Measurements from ENCODE around the gene AKAP8.

DNA sequence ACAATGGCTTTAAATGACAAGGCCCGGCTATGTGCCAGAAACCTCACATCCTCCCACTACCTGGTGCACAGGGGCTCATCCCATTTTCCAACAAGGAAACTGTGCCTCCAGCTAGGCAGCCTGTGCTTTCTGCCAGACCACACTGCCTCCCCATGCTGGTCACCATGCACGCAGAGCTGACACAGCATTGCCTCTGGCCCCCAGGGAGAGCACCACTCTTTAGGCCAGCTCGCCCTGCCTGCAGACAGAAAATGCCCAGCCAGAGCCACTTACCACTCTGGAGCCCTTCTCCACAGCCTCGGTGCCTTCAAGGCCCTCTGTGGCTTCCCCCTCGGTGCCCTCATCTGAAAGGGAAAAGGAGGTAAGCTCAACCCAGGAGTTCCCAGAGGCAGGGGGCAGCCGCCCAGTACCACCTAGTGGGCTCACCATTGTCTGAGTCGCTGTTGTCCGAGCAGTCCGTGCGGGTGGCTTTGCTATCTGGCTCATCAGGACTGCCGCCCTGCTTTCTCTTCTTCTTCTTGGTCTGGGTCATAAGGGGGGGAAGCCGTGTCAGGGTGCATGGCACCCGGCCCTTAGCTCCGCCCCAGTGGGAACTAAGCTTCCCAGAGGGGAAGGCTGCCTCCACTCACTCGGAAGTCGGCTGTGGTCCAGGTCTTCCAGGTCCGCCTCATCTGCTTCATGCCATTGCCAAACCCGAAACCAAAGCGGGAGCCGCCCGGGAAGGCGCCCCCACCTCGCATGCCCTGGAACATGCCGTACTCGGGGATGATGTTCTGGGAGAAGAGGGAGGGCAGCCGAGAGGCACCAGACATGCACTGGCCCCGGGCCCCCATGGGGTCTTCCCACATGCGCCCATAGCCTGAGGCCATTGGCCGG lies 21.2 kb upstream of the AKAP8 start:
- no peak for TF ChIP-seq POLR2A (IDR thresholded peaks at IDR 0.05)
- TF ChIP-seq, protein P1, sequence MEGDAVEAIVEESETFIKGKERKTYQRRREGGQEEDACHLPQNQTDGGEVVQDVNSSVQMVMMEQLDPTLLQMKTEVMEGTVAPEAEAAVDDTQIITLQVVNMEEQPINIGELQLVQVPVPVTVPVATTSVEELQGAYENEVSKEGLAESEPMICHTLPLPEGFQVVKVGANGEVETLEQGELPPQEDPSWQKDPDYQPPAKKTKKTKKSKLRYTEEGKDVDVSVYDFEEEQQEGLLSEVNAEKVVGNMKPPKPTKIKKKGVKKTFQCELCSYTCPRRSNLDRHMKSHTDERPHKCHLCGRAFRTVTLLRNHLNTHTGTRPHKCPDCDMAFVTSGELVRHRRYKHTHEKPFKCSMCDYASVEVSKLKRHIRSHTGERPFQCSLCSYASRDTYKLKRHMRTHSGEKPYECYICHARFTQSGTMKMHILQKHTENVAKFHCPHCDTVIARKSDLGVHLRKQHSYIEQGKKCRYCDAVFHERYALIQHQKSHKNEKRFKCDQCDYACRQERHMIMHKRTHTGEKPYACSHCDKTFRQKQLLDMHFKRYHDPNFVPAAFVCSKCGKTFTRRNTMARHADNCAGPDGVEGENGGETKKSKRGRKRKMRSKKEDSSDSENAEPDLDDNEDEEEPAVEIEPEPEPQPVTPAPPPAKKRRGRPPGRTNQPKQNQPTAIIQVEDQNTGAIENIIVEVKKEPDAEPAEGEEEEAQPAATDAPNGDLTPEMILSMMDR (IDR thresholded peaks at IDR 0.05) = no peak
